ENCODE data around the gene RPAP2.
"Not testable (repeated sequence)": the region's sequence is repeated elsewhere in the genome, so short reads cannot be mapped to it uniquely, and the experiment has no call there.

Gene RPAP2

DNA sequence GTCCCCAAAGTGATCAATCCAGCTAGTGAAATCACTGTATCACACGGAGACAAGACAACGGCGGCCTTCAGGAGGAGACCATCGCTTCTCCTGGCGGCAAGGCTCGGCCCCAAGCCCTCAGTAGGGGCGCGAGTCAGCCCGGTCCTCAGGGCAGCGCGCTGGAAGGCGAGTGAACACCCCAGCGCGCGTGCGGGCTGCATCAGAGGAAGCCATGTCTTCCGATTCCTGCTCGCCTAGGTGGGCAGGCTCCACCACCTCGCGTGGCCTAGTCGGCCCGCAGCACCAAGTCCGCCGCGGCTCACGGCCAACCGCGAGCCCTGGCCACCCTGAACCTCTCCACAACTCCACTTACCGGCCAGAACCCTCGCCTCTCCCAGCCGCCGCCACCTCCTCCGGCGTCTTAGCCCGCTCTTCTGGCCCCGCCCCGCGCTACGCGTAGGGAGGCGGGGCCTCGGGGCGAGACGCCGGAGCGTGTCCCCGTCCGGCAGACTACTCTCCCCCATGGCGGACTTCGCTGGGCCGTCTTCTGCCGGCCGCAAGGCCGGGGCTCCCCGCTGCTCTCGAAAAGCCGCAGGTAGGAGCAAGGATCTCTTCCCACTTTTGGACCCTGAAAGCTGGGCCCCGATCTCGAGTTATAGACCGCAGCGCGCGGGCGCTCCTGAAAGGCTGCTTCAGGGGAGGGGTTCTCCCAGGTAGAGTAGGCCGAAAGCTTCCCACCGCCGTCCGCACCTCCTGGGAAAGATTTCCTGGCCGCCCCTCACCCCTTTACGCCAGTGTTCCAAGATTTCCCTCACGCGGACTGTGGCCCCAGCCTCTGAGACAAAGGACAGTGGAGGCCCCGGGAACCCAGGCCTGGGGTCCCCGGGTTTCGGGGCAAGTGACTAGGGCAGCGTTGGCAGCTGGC lies at the start of gene RPAP2, which contains the start of gene GLMN:
TSS of gene RPAP2 (plus strand) at position 487 of the 904 bp plus-strand sequence. CDS start at position 502, 15 bp downstream.
TSS of gene GLMN (minus strand) at position 415 of the 904 bp plus-strand sequence. CDS start 988 bp downstream, outside the sequence.
- DNase-seq (ENCODE audit: low read depth), result peak; percentile 63

DNA sequence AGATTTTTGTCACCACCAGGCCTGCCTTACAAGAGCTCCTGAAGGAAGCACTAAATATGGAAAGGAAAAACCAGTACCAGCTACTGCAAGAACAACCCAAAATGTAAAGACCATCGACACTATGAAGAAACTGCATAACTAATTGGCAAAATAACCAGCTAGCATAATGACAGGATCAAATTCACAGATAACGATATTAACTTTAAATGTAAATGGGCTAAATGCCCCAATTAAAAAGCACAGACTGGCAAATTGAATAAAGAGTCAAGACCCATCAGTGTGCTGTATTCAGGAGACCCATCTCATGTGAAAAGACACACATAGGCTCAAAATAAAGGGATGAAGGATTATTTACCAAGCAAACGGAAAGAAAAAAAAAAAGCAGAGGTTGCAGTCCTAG lies 44.1 kb upstream of the RPAP2 start:
- not testable (repeated sequence) for DNase-seq (ENCODE audit: low read depth)

DNA sequence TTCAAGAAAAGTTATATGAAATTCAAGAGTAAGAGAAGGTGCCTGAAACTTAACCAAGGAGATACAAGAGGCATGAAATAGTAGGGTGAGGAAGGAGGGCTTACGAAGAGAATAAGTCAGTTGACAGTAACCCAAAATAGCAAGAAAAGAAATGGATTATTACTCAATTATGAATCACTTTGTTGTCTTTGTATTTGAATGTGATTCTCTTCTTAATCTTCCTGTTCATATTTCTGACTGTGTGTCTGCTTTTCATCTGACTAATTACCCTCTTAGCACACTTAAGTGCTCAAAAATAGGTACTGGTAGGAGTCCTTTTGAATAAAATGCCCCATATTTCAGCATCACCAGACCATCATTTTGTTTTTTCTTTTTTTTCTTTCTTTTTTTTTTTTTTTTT lies 39.5 kb upstream of the RPAP2 start:
- no peak for DNase-seq (ENCODE audit: low read depth)

DNA sequence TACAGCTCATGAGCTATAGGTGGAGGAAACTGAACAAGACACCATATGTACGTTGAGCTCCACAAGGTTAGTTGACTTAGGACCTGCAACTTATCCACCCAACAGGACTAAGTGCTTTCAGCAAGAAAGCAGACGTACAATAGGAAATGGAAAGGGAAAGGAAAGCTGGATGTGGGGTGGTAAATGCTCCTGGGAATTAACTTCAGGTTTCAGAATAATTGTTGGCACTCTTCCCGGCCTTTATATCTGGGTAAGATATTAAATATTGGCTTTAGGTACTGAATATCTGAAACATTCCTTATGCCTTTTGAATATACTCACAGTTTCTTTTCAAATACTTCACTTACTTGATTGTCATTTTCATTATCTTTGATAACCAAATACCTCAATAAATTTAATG lies 36.3 kb upstream of the RPAP2 start:
- DNase-seq (ENCODE audit: low read depth), result no peak

DNA sequence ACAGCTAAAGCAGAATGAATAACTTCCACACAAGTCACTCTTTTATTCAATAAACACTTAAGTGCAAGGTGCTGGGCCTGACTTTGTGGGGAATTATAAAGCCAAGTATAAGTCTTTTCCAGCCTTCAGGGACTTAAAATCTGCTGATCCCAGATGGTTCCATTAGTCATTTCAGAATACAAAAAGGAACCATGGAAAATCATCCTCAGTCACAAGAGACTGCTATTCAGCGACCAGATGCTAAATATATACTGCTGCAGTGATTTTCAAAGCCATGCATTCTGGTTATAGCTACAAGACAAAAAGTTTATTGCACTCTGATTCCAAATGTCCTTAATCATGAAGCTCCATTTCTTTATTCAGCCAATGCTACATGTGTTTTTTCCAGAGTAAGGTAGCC lies 25.8 kb upstream of the RPAP2 start:
- no peak for DNase-seq (ENCODE audit: low read depth)

DNA sequence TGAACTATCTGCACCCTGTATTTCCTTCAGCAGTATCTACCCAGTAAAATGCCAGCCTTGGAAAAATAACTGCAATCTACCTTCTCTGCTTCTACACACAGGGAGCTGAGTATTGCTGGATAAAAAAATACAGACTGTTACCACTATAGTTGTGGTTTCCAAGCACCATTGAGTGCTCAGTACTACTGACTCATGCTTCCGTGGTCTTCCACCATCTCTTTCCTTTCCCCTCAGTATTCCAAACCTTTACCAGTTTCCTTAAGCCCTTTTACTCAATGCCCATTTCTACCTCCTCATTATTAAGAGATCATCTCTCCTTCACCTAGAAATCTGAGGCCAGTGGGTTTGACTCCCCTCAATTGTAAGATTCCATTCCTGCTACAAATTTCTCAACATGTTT lies 23.9 kb upstream of the RPAP2 start:
- no peak for DNase-seq (ENCODE audit: low read depth)

DNA sequence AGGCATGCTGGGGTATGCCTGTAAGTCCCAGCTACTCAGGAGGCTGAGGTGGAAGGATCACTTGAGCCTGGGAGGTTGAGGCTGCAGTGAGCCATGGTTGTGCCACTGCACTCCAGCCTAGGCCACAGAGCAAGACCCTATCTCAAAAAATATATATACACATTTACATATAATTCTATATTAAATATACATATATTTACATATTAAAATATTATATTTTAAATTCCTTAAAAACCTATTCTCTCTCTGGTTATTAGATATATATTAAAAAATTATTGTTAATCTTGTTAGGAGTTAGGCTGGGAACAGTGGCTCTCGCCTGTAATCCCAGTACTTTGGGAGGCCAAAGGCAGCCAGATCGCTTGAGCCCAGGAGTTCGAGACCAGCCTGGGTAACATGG lies 22.8 kb upstream of the RPAP2 start:
- no peak for DNase-seq (ENCODE audit: low read depth)

DNA sequence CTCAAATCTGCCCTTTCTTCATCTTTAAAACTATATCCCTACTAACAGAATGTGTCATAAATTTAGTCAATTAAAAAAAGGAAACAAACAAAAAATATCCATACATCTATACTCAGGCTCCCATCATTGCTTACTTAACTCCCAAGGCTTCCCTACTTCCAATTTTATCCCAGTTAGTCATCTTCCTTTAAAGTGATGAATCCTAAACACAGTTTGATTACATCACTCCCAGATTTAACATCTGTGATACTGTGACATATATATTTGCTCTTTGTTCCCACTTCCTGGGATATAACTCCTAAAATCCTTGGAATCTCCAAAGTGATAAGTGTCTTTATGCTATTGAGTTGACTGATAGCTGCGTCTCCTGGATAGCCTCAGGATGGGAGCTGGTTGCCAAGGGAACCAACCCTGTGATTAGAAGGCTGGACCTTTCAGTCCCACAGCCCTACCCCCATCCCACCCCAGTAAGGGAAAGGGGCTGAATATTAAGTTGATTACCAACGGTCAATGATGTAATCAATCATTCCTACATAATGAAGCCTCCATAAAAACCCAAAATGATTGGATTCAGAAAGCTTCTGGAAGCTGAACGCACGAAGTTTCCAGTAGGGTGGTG lies 21.6 kb upstream of the RPAP2 start:
- no peak for DNase-seq (ENCODE audit: low read depth)

DNA sequence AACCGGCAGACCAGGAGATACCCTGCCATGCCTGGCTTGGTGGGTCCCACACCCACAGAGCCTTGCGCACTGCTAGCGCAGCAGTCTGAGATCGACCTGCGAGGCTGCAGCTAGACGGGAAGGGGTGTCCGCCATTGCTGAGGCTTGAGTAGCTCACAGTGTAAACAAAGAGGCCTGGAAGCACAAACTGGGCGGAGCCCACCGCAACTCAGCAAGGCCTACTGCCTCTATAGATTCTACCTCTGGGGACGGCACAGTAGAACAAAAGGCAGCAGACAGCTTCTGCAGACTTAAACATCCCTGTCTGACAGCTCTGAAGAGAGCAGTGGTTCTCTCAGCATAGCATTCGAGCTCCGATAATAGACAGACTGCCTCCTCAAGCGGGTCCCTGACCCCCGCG lies 19.1 kb upstream of the RPAP2 start:
- DNase-seq (ENCODE audit: low read depth), result not testable (repeated sequence)

DNA sequence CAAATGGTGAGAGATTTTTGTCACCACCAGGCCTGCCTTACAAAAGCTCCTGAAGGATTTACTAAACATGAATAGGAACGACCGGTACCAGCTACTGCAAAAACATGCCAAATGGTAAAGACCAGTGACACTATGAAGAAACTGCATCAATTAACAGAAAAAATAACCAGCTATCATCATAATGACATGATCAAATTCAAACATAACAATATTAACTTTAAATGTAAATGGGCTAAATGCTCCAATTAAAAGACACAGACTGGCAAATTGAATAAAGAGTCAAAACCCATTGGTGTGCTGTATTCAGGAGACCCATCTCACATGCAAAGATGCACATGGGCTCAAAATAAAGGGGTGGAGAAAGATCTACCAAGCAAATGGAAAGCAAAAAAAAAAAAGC lies 17.4 kb upstream of the RPAP2 start:
- not testable (repeated sequence) for DNase-seq (ENCODE audit: low read depth)

DNA sequence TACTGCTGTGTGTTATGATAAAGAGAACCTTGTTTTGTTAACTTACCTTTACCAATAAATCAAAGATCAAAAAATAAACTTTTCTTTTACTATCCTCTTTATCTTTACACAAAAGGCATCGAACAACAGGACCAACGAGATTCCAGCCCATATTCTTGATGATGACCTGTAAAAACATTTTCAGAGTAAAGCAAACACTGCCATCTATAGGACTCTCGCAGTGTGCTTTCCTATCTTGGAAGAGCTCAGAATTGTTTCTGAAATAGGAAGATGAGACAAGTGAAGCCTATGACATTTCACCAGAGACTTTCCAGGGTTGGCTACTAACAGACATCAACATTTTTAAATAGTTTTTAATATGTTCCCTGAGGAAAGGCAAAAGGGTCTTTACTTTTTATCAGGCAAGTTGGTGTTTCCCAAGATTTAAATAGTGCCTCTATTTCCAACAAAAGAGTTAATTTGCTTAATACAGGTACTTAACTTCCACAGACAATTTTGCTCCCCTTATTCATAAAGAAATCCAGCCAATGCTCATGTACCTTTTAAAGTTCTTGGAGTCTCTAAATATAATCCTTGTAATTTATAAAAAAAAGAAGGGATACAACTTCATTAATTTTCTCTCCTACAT lies 7.4 kb upstream of the RPAP2 start:
- no peak for DNase-seq (ENCODE audit: low read depth)

DNA sequence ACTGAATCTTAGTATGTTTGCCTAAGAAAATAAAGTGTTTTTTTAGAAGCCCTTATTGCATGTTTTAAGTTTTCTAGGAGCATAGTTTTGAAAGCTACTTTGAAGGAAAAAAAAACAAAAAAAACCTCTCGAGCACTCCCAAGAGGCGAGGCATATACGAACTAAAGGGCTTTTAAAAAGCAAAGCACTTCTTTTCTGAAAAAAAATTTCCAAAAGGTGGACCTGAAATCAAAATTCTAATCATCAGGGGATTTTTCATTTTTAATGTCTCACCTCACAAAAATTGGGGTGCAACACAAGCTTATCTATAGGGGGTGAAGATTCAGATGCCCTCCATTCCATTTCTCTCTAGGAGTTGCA lies 666 bp upstream of the RPAP2 start:
- no peak for DNase-seq (ENCODE audit: low read depth)

DNA sequence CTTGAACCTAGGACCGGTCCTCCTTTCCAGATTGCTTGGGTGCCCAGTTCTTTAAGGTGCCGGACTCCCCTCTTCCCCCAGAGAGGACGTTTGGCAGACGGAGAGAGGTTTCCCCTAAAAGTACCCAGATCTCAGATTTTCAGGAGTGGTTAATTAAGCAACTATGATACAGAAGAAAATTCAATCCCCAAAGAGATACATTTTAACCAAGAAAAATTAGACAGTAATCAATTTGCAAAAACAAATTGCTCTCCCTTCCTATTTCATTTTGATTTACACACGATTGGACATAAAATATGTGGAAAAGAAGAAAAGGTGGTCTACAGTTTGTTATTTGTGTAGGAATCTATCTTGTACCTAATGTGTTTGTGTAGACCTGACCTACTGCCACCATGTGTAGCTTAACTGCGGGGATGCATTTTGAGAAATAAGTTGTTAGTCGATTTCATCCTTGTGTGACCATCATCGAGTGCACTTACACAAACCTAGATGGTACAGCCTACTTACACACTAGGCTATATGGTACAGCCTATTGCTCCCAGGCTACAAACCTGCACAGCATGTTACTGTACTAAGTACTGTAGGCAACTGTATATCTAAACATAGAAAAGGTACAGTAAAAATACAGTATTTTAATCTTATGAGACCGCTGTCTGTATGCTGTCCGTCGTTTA lies 755 bp downstream of the RPAP2 start:
- DNase-seq (ENCODE audit: low read depth), result no peak

DNA sequence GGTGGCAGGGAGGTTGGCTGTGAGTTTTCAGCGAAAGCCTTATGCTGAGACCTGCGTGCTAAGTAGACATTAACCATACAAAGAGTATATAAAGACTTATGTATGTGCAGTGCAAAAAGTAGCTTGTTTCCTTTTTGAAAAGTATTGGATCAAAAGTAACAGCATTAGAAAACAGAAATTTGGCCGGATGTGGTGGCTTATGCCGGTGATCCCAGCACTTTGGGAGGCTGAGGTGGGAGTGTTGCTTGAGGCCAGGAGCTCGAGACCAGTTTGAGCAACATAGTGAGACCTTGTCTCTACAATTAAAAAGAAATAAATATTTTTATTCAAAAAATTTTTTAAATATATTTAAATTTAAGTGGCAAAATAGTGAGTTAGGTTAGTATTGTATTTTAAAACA lies 2.2 kb downstream of the RPAP2 start:
- DNase-seq (ENCODE audit: low read depth), result no peak

DNA sequence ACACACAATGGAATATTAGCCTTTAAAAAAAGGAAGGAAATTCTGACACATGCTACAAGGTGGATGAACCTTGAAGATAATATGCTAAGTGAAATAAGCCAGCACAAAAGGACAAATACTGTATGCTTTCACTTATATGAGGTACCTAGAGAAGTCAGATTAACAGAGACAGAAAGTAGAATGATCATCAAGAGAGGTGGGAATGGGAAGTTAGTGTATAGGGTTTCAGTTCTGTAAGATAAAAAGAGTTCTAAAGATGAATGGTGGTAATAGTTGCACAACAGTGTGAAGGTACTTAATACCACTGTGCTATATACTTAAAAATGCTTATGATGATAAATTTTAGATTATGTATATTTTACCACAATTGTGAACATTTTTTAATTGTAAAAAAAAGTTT lies 7.2 kb downstream of the RPAP2 start:
- no peak for DNase-seq (ENCODE audit: low read depth)

DNA sequence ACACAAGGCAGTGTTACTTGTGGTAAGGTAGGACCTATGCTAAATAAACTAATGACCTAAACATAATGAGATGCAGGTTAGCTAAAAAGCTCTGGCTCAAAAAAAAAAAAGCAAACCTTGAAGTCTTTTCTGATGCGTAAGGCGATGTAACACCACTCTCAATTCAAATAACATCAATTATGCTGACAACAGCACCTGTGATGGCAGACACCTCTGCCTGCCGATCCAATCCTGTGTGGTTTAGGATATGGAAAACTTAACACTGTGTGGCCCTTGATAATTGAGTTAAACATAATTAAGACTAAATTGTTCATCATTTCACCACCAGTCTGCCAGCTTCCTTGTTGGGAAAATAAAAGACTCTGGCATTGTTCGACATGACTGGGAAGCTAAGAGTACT lies 9.1 kb downstream of the RPAP2 start:
- DNase-seq (ENCODE audit: low read depth), result no peak

DNA sequence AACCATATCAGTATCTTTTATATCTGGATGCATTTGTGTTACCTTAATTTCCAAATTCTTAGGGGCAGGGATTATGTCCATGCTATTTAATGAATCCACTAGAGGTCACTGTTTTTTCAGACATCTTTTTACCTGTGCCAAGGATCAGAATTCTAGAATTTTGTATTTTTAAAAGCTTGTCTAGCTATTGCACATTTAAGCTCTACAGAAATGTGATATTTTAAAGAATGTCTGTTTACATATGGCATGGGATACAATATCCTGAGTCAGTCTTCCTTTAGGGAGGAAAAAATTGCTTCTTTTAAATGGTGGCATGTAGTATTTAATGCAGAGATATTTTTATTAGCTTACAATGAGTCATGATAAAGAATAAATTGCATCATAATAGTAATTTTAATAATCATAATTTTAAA lies 11.3 kb downstream of the RPAP2 start:
- no peak for DNase-seq (ENCODE audit: low read depth)

DNA sequence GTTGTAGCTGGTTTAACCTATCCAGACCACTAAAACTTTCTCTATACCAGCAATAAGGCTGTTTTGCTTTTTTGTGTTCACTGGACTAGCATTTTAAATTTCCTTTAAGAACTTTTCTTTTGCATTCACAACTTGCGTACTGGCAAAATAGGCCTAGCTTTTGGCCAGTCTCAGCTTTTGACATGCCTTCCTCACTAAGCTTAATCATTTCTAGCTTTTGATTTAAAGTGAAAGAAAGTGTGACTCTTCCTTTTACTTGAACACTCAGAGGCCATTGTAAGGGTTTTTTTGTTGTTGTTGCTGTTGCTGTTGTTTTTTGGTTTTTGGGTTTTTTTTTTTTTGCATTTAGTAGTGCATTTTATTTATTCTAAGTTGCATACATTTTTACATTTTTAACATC lies 15.2 kb downstream of the RPAP2 start:
- DNase-seq (ENCODE audit: low read depth), result no peak

DNA sequence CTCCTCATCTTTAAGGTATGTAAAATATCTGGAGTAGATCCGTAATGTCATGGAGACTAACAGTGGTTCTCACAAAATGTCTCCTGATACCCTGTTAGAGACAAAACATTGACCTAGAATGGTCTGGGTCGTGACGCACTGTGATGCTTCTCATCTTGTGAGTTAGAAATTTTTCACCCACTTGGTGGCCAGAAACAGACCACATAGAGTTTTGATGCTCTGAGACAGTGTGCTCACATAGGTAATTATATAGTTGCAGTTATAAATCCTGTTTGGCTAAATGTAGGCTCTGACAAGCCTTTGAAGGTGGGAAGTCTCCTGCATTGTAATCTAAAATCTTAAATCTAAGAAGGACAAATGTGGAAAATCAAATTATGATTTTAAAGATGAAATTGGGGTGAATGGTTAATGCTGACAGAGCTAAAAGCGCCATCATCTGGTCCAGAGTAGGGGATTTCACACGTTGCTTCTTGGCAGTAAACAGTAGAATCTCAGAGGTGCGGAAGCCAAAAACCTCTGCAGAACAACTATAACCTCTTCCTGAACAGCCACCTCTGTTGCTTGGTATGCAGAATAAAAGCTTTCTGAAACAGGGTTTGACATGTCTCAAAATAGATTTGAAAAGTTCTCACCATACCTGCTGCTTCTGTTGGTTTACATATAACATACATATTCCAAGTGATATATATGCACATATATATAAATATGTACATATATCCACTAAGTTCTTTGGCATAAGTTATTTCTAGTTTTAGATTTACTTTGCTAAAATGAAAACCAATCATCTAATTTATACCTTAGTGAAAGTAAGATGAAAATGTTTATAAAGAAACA lies 17.1 kb downstream of the RPAP2 start:
- DNase-seq (ENCODE audit: low read depth), result no peak

DNA sequence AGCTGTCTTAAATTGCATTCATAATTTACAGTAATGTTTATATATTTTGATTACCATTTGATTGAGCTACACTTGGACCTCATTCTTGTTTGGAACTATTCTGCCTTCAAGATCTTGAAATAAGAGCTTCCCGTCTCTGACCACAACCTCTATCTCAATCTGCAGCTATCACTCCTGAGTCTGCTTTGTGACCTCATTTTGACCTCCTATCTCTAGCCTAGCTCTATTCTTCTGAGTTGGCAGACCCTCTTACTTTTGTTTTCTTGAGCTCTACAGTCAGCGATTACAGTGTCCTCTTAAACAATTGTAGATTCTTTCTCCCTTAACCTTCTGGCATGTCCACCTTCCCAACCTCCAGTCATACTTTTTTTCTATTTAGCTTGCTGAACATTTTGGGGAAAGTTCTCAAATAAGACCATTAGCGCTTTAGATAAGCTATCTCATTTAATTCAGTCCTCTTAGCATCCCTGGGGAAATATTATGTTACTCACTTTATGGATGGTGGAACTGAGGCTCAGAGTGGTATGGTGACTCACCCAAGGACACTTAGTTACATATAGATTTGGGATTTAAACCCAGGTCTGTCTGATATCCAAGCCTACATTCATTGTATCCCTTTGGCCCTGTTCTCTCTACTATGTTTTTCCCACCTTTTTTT lies 19.1 kb downstream of the RPAP2 start:
- no peak for DNase-seq (ENCODE audit: low read depth)
